DMS114 treated with DMSO at 0.1 percent for 48 hours (cell line): Measurements from ENCODE around the gene EMP1.

ENCODE experiments used
- DNase-seq: peaks from one replicate; lab custom pipeline; 2025; ENCODE audit not compliant: unreplicated experiment; lab: John Stamatoyannopoulos, UW

EMP1 gene

GRCh38 chr12:13218641-13219040, 22.1 kb downstream of the EMP1 start:
- no peak for DNase-seq

GRCh38 chr12:13219320-13219719, 22.8 kb downstream of the EMP1 start:
- DNase-seq, result no peak

- DNase-seq, result peak; percentile 63
These were observed 24.3 kb downstream of the EMP1 start for GRCh38 chr12:13220838-13221237.

GRCh38 chr12:13222076-13222475, 25.6 kb downstream of the EMP1 start:
- DNase-seq, result no peak

- DNase-seq, result peak; percentile 84
These were observed 26.8 kb downstream of the EMP1 start for GRCh38 chr12:13223179-13223804.

GRCh38 chr12:13223941-13224340, 27.4 kb downstream of the EMP1 start:
- DNase-seq, result peak; percentile 87

GRCh38 chr12:13227191-13227590, 30.7 kb downstream of the EMP1 start:
- no peak for DNase-seq

GRCh38 chr12:13228579-13228978, 32.1 kb downstream of the EMP1 start:
- no peak for DNase-seq

GRCh38 chr12:13229504-13229903, 33.0 kb downstream of the EMP1 start:
- DNase-seq, result no peak

GRCh38 chr12:13230500-13230899, 34.0 kb downstream of the EMP1 start:
- DNase-seq, result no peak

GRCh38 chr12:13233830-13234641, 37.5 kb downstream of the EMP1 start:
- no peak for DNase-seq

GRCh38 chr12:13238204-13238603, 41.7 kb downstream of the EMP1 start:
- DNase-seq, result no peak

- DNase-seq, result no peak
These were observed 45.4 kb downstream of the EMP1 start for GRCh38 chr12:13241833-13242488.

- no peak for DNase-seq
These were observed 46.4 kb downstream of the EMP1 start for GRCh38 chr12:13242936-13243335.

GRCh38 chr12:13243516-13244070, 47.1 kb downstream of the EMP1 start:
- no peak for DNase-seq

GRCh38 chr12:13247596-13247995, 51.1 kb downstream of the EMP1 start:
- DNase-seq, result no peak

- no peak for DNase-seq
These were observed 52.4 kb downstream of the EMP1 start for GRCh38 chr12:13248964-13249363.

GRCh38 chr12:13250416-13250815, 53.9 kb downstream of the EMP1 start:
- DNase-seq, result no peak

GRCh38 chr12:13251521-13251920, 55.0 kb downstream of the EMP1 start:
- DNase-seq, result no peak

GRCh38 chr12:13252024-13252423, 55.5 kb downstream of the EMP1 start:
- DNase-seq, result no peak

GRCh38 chr12:13252616-13253015, 56.1 kb downstream of the EMP1 start:
- DNase-seq, result no peak
